Activated T-helper 1 cell treated with Interleukin-2 at 50 U/mL for 16 hours (primary cell): ENCODE results near the gene OR2V1.
A peak's percentile ranks its signal among the peaks of the same experiment; 100 is the strongest.
"Not testable (repeated sequence)": the region's sequence is repeated elsewhere in the genome, so short reads cannot be mapped to it uniquely, and the experiment has no call there.

Source experiments
- DNase-seq: peaks from one replicate; pipeline ENCODE4 v3.0.0-alpha.2; 2020; ENCODE audit warnings: low read depth

OR2V1 gene, protein sequence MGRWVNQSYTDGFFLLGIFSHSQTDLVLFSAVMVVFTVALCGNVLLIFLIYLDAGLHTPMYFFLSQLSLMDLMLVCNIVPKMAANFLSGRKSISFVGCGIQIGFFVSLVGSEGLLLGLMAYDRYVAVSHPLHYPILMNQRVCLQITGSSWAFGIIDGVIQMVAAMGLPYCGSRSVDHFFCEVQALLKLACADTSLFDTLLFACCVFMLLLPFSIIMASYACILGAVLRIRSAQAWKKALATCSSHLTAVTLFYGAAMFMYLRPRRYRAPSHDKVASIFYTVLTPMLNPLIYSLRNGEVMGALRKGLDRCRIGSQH

DNA sequence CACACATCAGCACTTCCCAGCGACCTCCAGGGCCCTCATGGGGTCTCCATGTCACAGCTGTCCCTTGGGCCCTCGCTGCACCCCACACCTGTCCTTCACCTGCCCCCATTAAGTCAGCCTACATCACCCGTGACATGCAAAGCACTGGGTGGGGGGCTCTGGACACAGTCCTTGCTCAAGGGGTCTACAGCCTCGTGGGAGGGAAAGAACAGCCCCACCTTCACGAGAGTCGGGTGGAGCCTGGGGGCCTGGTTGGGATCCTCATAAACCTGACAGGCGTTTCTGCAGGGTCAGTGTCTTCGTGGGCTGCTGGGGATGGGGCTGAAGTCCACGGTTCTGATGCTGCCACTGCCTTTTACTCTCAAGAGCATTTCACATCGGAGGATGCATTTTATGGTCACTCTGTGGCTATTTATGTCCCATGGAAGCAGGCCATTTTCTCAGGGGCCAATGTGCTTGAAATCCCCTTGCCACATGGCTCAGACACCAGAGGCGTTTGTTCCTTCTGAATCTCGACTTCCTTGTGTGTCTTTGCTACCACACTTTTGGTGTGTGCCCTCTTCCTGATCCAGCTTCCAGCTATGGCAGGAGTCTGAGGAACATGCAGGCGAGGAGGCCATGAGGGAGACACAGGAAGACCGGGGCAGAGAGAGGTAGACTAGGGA, at the start of gene OR2V1:
OR2V1 (minus strand) TSS at position 338 of the 665 bp plus-strand sequence. CDS start 5,865 bp downstream, outside the sequence.
- DNase-seq = no peak

DNA sequence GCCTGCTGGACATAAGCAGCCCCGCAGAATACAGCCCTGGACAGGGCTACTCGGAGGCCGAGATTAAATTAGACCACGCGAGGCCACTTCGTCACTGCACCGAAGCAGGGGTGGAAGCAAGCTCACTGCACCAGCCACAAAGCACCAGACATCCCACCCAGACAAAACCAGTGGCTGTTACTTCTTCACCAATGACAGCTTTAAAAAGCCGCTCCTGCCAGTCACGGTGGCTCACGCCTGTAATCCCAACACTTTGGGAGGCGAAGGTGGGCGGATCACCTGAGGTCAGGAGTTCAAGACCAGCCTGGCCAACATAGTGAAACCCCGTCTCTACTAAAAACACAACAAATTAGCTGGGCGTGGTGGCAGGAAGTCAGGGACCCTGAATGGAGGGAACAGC, 46.6 kb upstream of the OR2V1 start:
- not testable (repeated sequence) for DNase-seq

DNA sequence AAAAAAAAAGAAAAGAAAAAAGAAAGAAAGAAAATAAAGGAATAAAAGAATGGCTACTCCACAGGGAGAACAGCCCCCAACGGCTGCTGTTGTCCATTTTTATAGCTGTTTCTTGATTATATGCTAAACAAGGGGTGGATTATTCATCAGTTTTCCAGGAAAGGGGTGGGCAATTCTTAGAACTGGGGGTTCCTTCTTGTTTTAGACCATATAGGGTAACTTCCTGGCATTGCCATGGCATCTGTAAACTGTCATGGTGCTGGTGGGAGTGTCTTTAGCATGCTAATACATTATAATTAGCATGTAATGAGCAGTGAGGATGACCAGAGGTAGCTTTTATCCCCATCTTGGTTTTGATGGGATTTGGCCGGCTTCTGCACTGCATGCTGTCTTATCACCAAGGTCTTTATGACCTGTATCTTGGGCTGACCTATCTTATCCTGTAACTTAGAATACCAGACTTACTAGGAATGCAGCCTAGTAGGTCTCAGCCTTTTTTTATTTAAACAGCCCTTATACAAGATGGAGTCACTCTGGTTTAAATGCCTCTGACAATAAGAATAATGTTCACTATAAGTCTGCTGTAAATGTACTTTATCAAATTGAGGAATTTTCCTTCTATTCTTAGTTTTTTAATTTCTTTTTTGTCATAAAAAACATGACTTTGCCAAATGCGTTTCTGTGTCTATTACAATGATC, 45.4 kb upstream of the OR2V1 start:
- no peak for DNase-seq

DNA sequence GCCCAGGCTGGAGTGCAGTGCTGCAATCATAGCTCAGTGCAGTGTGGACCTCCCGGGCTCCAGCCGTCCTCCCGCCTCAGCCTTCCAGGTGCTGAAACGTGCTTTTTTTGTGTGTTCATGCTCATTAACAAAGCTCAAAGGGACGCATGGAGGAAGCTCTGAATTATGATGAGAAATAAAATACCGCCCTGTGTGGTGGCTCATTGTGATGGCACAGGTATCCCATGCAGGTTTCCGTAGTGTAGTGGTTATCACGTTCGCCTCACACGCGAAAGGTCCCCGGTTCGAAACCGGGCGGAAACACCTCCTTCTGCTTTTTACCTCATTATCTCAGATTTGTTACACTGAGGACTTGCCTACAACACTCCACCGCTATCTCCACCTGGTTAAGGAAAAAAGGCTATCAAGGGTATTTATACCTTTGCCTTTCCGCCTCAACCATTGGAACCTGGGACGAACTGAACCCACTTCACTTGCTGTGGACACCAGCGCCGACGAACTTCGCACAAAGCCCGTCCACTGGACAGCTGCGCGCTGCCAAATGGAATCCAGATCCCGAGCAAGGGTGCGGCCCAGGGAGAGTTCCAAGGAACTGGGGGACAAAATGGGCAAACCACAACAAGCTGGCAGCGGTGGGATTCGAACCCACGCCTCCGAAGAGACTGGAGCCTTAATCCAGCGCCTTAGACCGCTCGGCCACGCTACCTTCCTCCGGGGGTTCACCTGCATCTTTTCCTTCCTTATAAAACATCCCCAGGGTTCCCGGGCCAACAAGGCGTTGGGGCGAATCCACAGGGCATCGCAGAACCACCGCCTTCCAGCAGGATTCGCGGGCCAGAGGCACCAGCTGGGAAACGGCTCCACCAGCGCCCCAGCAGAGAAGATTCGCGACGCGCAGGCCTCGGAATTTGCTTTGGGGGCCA, 42.7 kb upstream of the OR2V1 start:
- no peak for DNase-seq

DNA sequence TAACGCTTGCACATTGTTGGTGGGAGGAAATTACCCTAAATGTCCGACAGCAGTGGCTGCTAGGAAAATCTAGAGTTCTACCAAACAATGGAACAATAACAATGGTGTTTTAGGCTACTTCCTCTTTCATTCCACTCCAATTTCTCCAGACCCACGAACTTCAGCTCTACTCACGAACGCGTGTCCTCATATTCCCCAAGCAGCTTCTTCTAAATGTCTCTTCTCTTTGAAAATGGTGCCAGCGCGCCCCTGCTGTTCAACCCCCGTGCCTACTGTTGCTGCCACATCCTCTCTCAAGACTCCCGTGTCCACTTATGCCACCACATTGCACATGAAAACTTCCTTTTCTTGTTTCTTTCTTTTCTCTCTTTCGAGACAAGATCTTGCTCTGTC, 42.1 kb upstream of the OR2V1 start:
- DNase-seq = peak; percentile 61

DNA sequence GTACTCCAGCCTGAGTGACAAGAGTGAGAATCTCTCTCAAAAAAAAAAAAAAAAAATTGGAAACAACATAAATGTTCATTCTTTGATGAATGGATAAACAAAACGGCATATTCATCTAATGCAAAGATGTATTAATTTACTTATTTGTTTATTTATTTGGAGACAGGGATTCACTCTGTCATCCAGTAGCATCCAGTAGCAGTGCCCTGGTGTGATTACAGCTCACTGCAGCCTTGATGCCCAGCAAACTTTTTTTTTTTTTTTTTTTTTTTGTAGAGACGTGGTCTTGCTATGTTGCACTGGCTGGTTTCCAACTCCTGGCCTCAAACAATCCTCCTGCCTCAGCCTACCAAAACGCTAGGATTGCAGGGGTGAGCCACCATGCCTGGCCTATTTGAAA, 40.8 kb upstream of the OR2V1 start:
- no peak for DNase-seq

DNA sequence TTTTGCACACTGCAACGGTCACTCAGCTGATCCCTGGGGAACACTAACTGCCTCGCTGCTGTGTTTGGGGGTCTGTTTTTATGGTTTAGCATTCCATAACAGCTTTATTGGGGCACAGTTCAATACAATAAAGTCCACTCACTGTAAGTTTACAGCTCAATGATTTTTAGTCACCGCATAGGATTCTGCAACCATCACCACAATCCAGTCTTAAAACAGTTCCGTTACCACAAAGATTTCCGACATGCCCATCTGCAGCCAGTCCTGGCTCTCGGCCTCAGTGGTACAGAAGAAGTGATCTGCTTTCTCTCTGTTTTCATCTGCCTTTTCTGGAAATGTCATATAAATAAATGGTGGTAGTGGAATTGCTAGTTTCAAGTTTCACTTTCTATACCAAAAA, 40.0 kb upstream of the OR2V1 start:
- no peak for DNase-seq

DNA sequence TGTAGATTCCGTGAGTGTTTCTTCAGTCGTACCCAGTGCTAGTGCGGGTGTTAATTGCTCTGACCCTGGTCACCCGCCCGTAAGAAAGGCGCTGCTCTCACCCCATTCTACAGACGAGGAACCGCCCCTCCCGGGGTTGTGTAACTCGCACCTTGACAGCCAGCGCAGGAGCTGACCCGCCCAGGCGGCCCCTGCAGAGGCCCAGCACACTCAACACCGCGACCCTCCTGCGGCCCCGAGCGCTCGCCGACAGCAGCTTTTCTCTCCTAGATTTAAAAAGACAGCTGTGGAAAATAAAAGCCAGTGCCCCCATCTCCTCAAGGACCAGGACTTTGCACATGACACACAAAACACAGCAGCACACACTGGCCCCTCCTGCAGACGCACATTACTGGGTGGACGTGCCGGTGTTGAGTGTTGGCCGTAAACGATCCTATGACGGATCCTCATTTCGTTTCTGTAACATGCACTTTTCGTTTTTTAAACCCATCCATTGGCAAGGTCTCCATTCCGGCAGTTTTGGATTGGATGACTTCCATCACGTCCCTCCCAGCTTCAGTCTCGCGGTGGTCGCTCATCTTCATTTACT, 39.4 kb upstream of the OR2V1 start:
- no peak for DNase-seq

DNA sequence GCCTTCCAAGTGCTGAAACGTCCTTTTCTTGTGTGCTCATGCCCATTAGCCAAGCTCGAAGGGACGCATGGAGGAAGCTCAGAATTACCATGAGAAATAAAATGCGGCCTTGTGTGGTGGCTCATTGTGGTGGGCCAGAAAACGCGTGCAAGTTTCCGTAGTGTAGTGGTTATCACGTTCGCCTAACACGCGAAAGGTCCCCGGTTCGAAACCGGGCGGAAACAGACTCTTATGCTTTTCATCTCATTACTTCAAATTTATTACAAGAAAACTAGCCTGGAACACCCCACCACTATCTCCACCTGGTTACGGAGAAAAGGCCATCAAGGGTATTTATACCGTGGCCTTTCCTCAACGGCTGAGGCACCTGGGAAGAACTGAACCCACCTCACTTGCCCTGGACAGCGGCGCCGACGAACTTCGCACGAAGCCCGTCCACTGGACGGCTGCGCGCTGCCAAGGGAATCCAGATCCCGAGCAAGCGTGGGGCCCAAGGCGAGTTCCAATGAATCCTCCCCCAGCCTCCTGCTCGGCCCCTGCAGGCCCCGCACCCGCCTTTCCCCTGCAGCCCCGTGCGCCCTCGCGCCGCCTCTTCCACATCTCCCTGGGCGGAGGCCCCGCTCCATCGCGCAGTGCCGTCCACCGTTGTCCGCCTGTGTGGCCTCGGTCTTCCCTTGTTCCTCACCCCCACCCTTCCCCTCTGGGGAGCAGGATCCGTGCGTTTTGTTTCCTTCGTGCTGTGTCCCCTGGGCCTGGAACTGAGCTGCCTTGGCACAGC, 38.7 kb upstream of the OR2V1 start:
- peak; percentile 28 for DNase-seq

DNA sequence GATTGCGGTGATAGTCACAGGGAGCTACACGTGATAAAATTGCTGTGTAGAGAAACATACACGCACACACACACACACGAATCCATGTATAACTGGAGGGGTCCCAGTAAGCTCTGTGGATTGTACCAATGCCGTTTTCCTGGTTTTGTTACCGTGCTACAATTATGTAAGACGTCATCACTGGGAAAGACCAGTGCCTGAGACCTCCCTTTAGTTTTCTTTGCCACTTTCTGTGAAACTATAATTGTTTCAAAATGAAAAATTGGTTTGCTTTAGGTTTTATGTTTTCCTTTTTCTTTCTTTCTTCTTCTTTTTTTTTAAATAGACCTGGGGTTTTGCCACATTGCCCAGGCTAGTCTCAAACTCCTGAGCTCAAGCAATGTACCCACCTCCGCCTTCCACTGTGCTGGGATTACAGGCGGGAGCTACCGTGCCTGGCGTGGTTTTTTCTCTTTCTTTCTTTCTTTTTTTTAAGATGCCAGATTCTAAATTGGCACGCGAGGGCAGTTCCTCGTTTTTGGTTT, 37.7 kb upstream of the OR2V1 start:
- no peak for DNase-seq

DNA sequence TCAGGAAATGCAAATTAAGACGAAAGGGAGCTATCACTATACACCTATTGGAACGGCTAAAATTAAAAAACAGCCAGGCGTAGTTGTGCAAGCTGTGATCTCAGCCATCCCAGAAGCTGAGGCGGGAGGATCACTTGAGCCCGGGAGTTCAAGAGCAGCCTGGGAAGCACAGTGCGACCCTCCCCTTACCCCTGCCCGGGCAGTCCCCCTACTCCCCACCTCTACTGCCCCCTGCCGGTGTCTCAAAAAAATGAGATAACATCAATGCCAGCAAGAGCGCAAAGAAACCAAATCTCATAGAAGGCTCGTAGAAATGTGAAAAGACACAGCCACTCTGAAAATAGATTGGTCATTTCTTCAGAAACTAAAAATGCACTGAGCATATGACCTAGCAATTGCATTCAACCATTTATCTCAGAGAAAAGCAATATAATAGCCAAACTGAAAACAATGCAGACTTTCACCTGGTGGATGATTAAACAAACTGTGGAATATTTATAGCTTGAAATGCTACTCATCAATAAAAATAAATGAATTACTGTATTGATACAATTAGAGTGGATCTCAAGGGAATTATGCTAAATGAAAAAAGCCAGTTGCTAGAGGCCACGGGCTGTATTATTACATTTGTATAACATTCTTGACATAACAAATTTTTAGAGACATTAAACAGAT, 37.0 kb upstream of the OR2V1 start:
- DNase-seq = no peak

DNA sequence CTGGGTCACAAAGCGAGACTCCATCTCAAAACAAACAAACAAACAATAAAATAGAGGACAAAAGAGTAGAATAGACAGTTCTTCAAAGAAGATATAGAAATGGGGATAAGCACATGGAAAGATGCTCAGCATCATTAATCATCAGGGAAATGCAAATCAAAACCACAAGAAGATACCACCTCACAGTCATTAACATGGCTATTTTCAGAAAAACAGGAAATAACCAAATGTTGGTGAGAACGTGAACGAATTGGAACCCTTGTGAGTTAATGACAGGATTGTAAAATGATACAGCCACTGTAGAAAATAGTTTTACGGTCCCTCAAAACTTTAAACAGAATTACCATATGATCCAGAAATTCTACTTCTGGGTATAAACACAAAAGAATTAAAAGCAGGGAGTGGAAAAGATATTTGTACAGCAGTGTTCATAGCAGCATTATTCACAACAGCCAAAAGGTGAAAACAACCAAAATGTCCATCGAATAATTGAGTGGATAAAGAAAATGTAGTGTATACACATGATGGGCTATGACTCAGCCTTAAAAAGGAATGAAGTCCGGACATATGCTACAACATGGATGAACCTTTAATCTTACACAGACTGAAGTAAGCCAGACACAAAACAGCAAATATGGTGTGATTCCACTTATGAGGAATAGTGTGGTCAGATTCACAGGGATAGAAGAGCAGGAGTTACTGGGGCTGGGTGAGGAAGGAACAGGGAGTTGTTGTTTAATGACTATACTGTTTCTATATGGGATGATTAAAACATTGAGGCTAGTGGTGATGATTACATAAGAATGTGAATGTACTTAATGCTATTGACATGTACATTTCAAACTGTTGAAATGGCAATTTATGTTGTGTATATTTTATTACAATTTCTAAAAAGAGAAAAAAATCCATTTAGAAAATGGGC, 36.1 kb upstream of the OR2V1 start:
- DNase-seq = no peak

DNA sequence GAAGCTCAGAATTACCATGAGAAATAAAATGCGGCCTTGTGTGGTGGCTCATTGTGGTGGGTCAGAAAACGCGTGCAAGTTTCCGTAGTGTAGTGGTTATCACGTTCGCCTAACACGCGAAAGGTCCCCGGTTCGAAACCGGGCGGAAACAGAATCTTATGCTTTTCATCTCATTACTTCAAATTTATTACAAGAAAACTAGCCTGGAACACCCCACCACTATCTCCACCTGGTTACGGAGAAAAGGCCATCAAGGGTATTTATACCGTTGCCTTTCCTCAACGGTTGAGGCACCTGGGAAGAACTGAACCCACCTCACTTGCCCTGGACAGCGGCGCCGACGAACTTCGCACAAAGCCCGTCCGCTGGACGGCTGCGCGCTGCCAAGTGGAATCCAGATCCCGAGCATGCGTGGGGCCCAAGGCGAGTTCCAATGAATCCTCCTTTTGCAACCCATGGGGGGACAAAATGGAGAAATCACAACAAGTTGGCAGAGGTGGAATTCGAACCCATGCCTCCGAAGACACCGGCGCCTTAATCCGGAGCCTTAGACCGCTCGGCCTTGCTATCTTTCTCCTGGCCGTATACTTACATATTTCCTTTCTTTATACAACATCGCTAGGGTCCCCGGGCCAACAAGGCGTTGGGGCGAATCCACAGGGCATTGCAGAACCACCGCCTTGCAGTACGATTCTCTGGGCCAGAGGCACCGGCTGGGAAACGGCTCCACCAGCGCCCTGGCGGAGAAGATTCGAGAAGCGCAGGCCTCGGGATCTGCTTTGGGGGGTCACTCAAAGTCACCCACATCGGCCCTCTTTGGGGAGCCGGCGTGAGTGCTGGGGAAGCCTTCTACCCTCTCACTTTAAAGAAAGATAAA, 33.3 kb upstream of the OR2V1 start:
- no peak for DNase-seq

DNA sequence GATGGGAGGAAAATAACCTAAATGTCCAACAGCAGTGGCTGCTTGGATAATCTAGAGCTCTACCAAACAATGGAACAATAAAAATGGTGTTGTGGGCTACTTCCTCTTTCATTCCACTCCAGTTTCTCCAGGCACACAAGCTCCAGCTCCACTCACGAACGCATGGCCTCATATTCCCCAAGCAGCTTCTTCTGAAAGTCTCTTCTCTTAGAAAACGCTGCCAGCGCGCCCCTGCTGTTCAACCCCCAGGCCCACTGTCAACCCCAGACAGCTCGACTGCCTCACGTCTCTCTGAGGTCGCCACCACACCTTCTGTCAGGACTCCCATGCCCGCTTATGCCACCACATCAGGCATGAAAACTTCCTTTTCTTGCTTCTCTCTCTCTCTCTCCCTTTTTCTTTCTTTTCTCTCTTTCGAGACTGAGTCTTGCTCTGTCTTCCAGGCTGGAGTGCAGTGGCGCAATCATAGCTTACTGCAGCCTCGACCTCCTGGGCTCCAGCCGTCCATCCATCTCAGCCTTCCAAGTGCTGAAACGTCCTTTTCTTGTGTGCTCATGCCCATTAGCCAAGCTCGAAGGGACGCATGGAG, 32.6 kb upstream of the OR2V1 start:
- DNase-seq = no peak

DNA sequence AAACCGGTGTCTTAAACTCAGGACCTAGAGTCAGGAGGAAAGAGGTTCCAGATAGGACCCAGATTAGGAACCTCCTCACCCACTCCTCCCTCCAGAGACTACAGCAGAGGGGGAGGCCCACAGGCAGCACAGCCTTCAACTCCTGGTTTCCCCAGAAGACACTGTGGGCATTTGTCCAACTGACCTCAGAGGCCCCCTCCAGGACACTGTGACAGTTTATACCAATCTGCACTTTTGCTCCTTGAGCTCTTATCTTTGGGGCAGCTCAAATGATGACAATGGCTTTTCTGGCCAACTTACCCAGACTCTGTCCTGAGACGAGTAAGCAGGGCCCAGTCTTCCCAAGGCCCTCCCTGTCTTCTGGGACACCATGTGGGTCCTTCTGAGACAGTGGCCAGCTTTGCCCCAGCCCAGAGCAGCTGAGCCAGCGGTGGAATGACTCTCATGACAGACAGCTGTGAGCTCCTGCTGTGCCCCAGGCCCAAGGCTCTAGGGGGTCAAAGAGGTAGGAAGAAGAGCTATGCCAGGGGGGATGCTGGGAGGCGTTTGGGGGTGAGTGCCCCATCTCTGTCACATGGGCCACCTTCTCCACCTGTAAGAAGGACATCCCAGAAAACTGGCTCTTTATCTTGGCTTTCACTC, 30.7 kb upstream of the OR2V1 start:
- DNase-seq = no peak

DNA sequence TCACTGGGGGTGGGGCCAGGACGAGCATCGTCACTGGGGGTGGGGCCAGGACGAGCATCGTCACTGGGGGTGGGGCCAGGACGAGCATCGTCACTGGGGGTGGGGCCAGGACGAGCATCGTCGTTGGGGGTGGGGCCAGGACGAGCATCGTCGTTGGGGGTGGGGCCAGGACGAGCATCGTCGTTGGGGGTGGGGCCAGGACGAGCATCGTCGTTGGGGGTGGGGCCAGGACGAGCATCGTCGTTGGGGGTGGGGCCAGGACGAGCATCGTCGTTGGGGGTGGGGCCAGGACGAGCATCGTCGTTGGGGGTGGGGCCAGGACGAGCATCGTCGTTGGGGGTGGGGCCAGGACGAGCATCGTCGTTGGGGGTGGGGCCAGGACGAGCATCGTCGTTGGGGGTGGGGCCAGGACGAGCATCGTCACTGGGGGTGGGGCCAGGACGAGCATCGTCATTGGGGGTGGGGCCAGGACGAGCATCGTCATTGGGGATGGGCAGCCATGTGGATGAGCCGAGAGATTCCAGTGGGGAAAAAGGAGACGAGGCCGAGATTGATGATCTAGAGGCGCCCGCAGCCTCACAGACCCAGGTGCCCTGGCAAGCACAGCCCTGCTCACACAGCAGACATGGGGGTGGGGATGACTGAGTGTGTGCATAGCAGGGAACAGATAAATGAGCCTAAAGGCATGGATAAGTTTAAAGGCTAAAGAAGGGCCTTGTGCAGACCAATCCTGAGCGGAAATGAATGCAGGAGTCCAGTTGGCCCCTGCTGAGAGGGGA, 30.0 kb upstream of the OR2V1 start:
- peak; percentile 23 for DNase-seq
